ENCODE data around the gene RAB29. TPM values are rescaled to one million over a fixed set of nuclear protein-coding genes. Genes with fewer than 3 reads are reported as not detected.

RAB29 gene
- total and polyA plus RNA-seq, 2 donors (not counting 1 experiment from before 2014, with no cell fraction given) = 51.7 to 61.4 TPM

DNA sequence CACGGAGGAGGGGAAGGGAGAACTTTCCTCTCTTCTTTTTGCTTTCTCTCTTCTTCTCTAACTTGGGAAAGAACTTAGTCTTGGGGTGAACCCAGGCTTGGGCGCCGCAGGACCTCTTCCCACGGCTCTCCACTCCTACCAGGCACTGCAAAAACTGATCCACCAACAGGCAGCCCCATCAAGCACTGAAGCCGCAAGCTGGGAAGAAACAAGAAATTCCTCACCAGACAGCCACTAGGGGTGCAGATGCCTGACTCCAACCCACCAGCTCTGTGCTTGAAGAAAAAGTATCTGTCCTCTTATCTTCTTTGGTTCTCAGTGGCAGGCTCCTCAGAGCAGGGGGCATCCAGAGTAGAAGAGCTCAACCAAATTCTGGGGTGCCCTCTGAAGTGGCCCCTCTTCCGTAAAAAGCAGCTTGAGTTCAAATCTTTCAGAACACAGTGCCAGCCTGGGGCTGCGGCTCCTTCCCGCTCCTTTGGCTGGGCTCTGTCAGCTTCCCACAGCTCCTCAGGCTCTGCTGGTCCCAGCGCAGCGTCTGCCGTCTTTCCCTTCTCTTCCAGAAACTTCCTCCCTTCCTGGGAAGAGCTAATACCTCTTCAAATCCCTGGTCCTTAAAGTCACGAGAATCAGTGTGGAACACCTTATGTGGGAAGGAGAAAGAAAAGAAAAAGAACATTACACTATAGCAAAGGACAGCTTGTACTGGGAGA lies 35.3 kb upstream of the RAB29 start:
- no peak overlapping the region for H3K9ac ChIP-seq (ENCODE audit: low read length)
- Mint-ChIP-seq H3K9me3 (ENCODE audit: insufficient read depth) (no peaks in the 10 kb centered on the region), H3K4me3 (no peak overlapping the region), H3K4me1 (peaks cover 70% of the 10 kb centered on the region), H3K27ac (no peak overlapping the region), H3K27me3 (no peaks in the 10 kb centered on the region)
- DNase-seq (no peak), ATAC-seq (ENCODE audit: low read depth) (no peak)
- no peak overlapping the region for H3K4me2 ChIP-seq (replicated peaks; ENCODE audit: low read depth, low read length, poor library complexity, severe bottlenecking)
- no peaks in the 10 kb centered on the region for H3K27me3 ChIP-seq (replicated peaks in 1 of 4; ENCODE audit: control extremely low read depth in 1 of 4, control insufficient read depth in 3 of 4, insufficient read depth in 4 of 4, low read length in 3 of 4)
- peaks cover 42% of the 10 kb centered on the region for H3K79me2 ChIP-seq (ENCODE audit: control insufficient read depth, insufficient read depth, low read length)
- H3K4me1 ChIP-seq (ENCODE audit: control insufficient read depth in 2 of 2, insufficient read depth in 2 of 2, low read length in 2 of 2) = peaks cover 42 to 55% of the 10 kb centered on the region in 2 donors
- no peak overlapping the region for H3K27ac ChIP-seq (ENCODE audit: low read length in 2 of 2)
- peaks cover 0 to 25% of the 10 kb centered on the region in 2 experiments for H3K36me3 ChIP-seq (replicated peaks in 1 of 2; ENCODE audit: control extremely low read depth in 1 of 2, control insufficient read depth in 1 of 2, extremely low read depth in 1 of 2, insufficient read depth in 2 of 2, low read length in 1 of 2)
- H2AFZ ChIP-seq (ENCODE audit: insufficient read depth, low read depth, low read length, poor library complexity, severe bottlenecking) = no peak overlapping the region
- TF ChIP-seq, protein P1, sequence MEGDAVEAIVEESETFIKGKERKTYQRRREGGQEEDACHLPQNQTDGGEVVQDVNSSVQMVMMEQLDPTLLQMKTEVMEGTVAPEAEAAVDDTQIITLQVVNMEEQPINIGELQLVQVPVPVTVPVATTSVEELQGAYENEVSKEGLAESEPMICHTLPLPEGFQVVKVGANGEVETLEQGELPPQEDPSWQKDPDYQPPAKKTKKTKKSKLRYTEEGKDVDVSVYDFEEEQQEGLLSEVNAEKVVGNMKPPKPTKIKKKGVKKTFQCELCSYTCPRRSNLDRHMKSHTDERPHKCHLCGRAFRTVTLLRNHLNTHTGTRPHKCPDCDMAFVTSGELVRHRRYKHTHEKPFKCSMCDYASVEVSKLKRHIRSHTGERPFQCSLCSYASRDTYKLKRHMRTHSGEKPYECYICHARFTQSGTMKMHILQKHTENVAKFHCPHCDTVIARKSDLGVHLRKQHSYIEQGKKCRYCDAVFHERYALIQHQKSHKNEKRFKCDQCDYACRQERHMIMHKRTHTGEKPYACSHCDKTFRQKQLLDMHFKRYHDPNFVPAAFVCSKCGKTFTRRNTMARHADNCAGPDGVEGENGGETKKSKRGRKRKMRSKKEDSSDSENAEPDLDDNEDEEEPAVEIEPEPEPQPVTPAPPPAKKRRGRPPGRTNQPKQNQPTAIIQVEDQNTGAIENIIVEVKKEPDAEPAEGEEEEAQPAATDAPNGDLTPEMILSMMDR (IDR thresholded peaks at IDR 0.05) = no peak
- no peak for TF ChIP-seq EZH2 (IDR thresholded peaks at IDR 0.05; ENCODE audit: borderline replicate concordance, insufficient read depth, low read depth, low read length, poor library complexity, severe bottlenecking)
- no peak overlapping the region for H3K4me3 ChIP-seq (ENCODE audit: control extremely low read depth in 1 of 5, extremely low read depth in 1 of 5, insufficient read depth in 1 of 5, low read depth in 2 of 5, low read length in 4 of 5)
- WGBS (ENCODE audit: insufficient coverage) = 100% methylated on average over 7 of the region's 12 CpGs
- no peaks in the 10 kb centered on the region for H4K20me1 ChIP-seq (ENCODE audit: control insufficient read depth, insufficient read depth, low read length, poor library complexity, severe bottlenecking)
- ChIA-PET CTCF (interaction anchor here (0.6 to 1.8 kb wide), 11 partner anchors 11 to 281 kb away, joined by 3 to 6 read pairs (median 4); partner anchors contain the start of gene RAB29), POLR2A (no interaction called here)
- intact Hi-C loops (cut with micrococcal nuclease) = no loop called here
- no peaks in the 10 kb centered on the region for H3K9me3 ChIP-seq (ENCODE audit: control extremely low read depth in 1 of 3, control insufficient read depth in 2 of 3, insufficient read depth in 1 of 3, low read length in 2 of 3)

DNA sequence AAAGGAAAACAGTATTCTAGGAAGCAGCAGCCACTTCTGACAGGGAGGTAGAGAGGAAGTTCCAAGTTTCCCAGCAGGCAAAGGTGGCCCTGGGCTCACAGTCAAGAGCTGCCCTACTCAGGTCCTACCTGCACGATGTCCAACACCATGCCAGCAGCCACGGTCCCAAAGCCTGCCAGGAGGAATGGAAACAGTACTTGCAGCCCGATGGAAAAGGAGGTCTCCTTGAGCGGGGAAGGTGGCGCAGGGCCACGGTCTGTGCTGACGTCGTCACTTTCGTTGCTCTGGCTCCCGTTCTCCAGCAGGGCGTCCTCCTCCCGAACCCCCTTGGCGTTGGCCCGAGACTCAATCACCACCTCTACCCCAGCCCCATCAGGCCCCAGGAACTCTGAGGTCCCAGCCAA lies 34.7 kb upstream of the RAB29 start:
- no peak overlapping the region for H3K4me2 ChIP-seq (replicated peaks; ENCODE audit: low read depth, low read length, poor library complexity, severe bottlenecking)
- Mint-ChIP-seq H3K4me3 (no peak overlapping the region), H3K4me1 (peaks cover 76% of the 10 kb centered on the region), H3K9me3 (ENCODE audit: insufficient read depth) (no peaks in the 10 kb centered on the region), H3K27ac (peak overlapping the region; percentile 26), H3K27me3 (no peaks in the 10 kb centered on the region)
- ChIA-PET POLR2A (no interaction called here), CTCF (interaction anchor here (0.6 to 1.6 kb wide), 6 partner anchors 16 to 167 kb away, joined by 3 to 6 read pairs (median 4); no protein-coding TSS in a partner anchor)
- no peak overlapping the region for H3K27ac ChIP-seq (ENCODE audit: low read length in 2 of 2)
- no peak overlapping the region for H2AFZ ChIP-seq (ENCODE audit: insufficient read depth, low read depth, low read length, poor library complexity, severe bottlenecking)
- DNase-seq = no peak
- H3K79me2 ChIP-seq (ENCODE audit: control insufficient read depth, insufficient read depth, low read length) = peaks cover 46% of the 10 kb centered on the region
- peaks cover 0 to 25% of the 10 kb centered on the region in 2 experiments for H3K36me3 ChIP-seq (replicated peaks in 1 of 2; ENCODE audit: control extremely low read depth in 1 of 2, control insufficient read depth in 1 of 2, extremely low read depth in 1 of 2, insufficient read depth in 2 of 2, low read length in 1 of 2)
- over 99% methylated on average over 12 of the region's 14 CpGs for WGBS (ENCODE audit: insufficient coverage)
- peaks cover 49 to 61% of the 10 kb centered on the region in 2 donors for H3K4me1 ChIP-seq (ENCODE audit: control insufficient read depth in 2 of 2, insufficient read depth in 2 of 2, low read length in 2 of 2)
- ATAC-seq (ENCODE audit: low read depth) = no peak
- H4K20me1 ChIP-seq (ENCODE audit: control insufficient read depth, insufficient read depth, low read length, poor library complexity, severe bottlenecking) = peaks cover 5% of the 10 kb centered on the region
- no peak for TF ChIP-seq EZH2 (IDR thresholded peaks at IDR 0.05; ENCODE audit: borderline replicate concordance, insufficient read depth, low read depth, low read length, poor library complexity, severe bottlenecking)
- TF ChIP-seq, protein P1 (IDR thresholded peaks at IDR 0.05) = no peak
- intact Hi-C loops (cut with micrococcal nuclease) = no loop called here
- H3K9ac ChIP-seq (ENCODE audit: low read length) = no peak overlapping the region
- no peaks in the 10 kb centered on the region for H3K9me3 ChIP-seq (ENCODE audit: control extremely low read depth in 1 of 3, control insufficient read depth in 2 of 3, insufficient read depth in 1 of 3, low read length in 2 of 3)
- no peak overlapping the region for H3K4me3 ChIP-seq (ENCODE audit: control extremely low read depth in 1 of 5, extremely low read depth in 1 of 5, insufficient read depth in 1 of 5, low read depth in 2 of 5, low read length in 4 of 5)
- H3K27me3 ChIP-seq (replicated peaks in 1 of 4; ENCODE audit: control extremely low read depth in 1 of 4, control insufficient read depth in 3 of 4, insufficient read depth in 4 of 4, low read length in 3 of 4) = no peaks in the 10 kb centered on the region

All from B cell (primary cell).